Activated CD8-positive, alpha-beta memory T cell treated with anti-CD3 and anti-CD28 coated beads for 36 hours (primary cell): ENCODE measurements around the gene TRAF3IP3. TPM values are rescaled to one million over a fixed set of nuclear protein-coding genes. Genes with fewer than 3 reads are reported as not detected.

ENCODE experiments used
- CTCF ChIA-PET: fragments of 350-600 bp; sonication (Branson Sonifier 250); formaldehyde crosslinking; loops from one replicate; lab custom pipeline; 2021; ENCODE audit warnings: antibody characterized with exemption; lab: Charles Lee
- POLR2A ChIA-PET: fragments of 350-600 bp; sonication (Branson Sonifier 250); formaldehyde crosslinking; loops from one replicate; lab custom pipeline; 2021; ENCODE audit warnings: antibody characterized with exemption; lab: Charles Lee
- total RNA-seq, 2 experiments: library from RNA; stranded (reverse); gene quantifications; one replicate each; pipeline ENCODE4 v1.2.3, GENCODE V29; 2021

Gene TRAF3IP3
- total RNA-seq, 2 experiments from 2014 or later = 196 to 197 TPM

DNA sequence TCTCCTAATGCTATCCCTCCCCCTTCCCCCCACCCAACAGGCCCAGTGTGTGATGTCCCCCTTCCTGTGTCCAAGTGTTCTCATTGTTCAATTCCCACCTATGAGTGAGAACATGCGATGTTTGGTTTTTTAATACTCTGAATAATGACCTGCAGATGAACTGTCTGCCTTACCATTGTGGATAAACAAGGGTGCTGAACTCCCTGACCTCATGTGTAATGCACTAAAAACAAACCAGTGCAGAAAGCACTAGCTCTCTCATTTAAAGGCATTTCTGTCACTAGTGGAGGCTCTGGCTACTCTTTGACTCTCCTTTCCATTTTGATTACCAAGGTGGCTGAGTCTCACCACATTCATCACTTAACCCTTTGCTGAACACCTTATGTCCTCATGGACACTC, 23.1 kb upstream of the TRAF3IP3 start:
- CTCF ChIA-PET = interaction anchor here (2.7 kb wide), 1 partner anchor 16 kb away, joined by 9 read pairs; no protein-coding TSS in a partner anchor
- POLR2A ChIA-PET = no interaction called here

DNA sequence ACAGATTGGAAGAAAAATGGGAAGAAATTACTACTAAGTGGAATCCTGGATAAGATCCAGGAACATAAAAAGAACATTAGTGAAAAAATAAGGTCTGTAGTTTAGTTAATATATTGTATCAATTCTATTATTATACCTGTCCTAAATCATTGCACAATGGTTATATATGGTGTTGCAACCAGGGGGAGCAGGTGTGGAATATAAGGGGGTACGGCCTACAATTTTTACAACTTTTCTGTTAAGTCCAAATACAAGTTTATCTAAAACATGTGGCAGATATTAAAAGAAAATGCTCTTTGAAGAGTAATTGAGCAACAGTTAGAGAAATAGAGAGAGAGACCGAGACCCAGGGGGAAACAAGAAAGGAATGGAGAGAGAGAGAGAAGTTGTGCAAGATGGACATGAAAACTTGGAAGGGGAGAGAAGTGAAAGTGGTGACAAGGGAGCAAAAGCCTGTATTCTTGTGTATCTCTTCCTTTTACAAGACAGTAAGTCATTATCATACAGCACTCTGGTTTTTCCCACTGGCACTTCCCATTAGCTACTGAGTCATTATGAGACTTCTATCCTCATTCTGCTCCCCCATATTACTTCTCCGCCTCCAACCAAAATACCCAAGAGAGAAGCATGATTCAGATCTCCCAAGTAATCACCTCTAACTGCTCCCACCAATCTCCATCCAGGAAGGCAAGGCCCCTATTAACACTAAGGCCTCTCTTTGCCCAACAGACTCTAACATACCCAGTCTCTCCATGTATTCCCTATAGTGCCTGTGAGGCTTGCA, 22.3 kb upstream of the TRAF3IP3 start:
- POLR2A ChIA-PET = no interaction called here
- CTCF ChIA-PET = interaction anchor here (1.3 to 2.7 kb wide), 2 partner anchors 15 to 157 kb away, joined by 3 to 9 read pairs; no protein-coding TSS in a partner anchor

DNA sequence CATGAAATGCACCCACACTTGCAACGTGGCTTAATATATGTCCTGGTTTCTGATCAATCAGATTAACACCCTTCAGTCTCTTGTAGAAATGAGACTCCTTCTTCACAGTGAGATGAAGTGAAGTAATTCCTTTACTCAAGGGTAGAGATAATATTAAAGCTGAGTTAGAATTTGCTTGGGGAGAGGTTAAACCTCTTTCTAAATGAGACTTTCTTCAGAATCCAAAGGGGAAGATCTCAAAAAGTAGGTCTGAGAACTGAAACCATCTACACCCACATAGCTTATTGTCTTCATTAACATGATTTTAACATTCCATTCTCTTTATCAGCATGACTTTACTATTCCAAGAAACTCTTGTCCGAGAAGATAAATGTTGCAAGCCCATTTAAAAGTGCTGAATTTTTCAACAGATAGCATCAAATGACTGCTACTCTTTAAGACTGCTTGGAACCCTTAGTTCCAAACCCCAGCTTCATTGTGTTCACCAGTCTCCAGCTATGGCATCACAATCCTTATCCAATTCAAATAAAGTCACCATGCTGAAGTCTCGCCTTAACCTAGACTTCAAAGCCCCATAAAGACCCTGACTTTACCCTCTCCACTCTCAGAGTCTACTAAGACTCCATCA, 19.2 kb upstream of the TRAF3IP3 start:
- ChIA-PET CTCF (interaction anchor here (1.4 to 3.2 kb wide), 6 partner anchors 11 to 167 kb away, joined by 3 to 14 read pairs (median 4); partner anchors contain the start of gene TRAF3IP3), POLR2A (interaction anchor here (0.7 to 1.3 kb wide), 3 partner anchors 12 to 166 kb away, joined by 3 to 4 read pairs (median 3); no protein-coding TSS in a partner anchor)

DNA sequence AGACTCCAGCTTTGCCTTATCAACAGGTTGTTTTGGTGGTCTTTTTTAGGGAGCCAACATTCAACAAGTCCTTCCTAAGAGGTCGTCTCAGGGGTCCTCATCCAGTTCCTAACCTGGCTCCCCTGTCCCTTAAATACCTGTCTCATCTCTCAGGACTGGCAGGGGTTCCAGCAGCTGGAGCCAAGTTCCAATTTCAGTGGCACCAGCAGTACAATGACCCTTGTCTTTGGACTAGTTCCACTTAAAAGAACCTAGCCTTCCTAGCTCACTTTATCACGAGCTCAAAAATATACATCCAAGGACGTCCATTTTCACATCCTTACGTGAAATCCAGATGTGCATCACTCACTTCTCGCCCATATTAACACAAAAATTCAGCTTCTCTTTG, 18.7 kb upstream of the TRAF3IP3 start:
- ChIA-PET POLR2A (interaction anchor here (0.7 kb wide), 1 partner anchor 167 kb away, joined by 3 read pairs; no protein-coding TSS in a partner anchor), CTCF (interaction anchor here (1.2 to 3.2 kb wide), 7 partner anchors 11 to 168 kb away, joined by 3 to 14 read pairs (median 4); partner anchors contain the start of gene TRAF3IP3)

DNA sequence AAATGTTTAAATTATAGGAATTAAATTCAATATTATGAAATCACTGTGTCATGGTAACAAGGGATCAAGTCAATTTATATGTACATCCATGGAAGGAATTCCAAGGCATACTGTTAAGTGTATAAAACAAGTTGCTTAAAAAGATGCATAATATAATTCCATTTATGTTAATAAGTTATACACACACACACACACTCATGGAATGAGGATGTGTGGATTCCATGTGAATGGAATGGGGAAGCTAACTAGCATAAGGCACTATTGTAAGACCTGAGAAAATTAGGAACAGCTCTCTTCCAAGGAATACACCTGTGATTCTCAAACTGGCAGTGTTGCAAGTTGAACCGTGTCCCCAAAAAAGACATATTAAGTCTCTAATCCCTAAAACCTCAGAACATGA, 17.6 kb upstream of the TRAF3IP3 start:
- CTCF ChIA-PET = interaction anchor here (1.2 to 2.1 kb wide), 4 partner anchors 10 to 169 kb away, joined by 3 to 7 read pairs (median 4); no protein-coding TSS in a partner anchor
- POLR2A ChIA-PET = no interaction called here

DNA sequence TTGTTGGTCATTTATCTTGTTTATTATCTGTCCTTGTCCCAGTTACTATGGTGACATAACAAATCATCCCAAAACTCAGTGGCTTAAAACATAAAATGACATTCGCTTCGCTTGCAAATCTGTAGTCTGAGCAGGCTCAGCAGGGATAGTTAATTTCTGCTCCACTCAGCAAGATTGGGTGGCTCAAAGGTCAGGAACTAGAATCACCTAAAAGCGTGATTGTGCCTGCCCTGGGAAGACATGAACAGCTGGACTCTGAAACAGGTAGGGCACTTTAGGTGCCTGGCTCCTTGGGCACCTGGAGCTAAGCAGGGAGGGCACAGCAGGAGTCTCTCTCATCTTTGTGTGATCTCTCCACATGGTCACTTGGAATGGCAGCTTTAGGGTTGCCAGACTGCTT, 14.7 kb upstream of the TRAF3IP3 start:
- POLR2A ChIA-PET = no interaction called here
- CTCF ChIA-PET = no interaction called here

DNA sequence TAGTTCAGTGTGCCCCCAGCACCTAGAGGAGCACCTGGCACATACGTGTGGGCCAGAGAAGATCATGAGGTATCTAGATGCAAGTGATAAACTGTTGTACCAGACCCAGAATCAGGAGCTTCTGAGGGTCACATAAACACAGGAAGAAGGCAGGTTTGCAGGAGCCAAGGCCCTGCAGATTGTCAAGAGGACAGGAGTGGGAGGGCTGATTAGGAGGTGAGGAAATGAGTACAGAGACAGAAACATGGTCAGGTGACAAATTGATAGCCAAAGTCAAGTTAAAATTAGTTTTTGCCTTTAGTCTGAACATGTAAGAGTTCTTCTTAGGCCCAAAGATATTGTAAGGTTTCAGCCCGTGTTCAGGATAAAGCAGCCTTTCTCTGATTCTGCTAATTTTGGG, 14.0 kb upstream of the TRAF3IP3 start:
- CTCF ChIA-PET = no interaction called here
- POLR2A ChIA-PET = no interaction called here

DNA sequence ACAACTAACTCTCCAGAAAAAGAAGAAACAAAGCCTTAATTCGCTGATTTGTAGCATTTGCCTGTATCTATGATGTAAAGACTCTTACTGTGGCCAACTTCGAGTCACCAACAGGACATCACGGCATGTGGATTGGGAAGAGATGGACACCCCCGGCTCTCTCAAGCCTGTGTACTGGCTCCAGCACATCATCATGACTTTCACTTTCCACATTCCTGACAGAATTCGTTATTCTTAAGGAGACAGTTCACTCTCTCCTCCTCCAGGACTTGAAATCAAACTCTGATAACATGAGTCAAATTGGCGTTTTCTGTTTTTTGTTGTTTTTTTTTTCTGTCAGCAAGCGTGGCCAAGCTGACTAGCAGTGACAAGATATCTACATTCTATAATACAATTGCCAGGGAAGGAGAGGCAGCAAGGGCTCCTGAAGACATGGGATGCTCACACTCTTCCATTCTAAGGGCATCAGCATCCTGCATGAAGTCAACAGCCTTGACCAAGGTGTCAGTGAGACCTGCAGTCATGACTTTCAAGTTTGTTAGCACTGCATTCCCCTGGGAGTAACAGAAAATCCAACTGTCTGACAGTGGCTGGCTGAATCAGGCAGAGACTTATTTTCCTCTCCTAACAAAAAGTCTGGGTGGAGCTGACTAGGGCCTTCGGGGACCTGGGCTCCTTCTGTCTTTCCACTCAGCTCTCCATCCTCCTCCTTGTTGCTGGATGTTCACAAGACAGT, 13.3 kb upstream of the TRAF3IP3 start:
- CTCF ChIA-PET = no interaction called here
- POLR2A ChIA-PET = interaction anchor here (1.0 kb wide), 1 partner anchor 27 kb away, joined by 3 read pairs; no protein-coding TSS in a partner anchor

DNA sequence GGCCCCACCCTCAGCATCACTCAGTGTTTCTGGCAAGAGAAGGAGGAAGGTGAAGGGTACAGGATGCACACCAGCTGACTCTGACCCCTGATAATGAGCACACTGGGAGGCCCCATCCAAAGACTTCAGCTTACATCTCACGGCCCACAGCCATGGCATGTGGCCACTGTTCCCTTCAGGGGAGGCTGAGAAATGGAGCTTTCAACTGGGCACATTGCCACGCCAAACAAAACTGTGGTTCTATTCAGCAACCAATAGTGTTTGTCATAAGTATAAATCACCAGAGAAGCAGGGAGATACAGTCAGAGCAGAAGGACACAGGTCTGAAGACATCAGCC, 12.7 kb upstream of the TRAF3IP3 start:
- ChIA-PET CTCF (interaction anchor here (0.9 kb wide), 1 partner anchor 67 kb away, joined by 3 read pairs; no protein-coding TSS in a partner anchor), POLR2A (interaction anchor here (1.0 kb wide), 1 partner anchor 27 kb away, joined by 3 read pairs; no protein-coding TSS in a partner anchor)

DNA sequence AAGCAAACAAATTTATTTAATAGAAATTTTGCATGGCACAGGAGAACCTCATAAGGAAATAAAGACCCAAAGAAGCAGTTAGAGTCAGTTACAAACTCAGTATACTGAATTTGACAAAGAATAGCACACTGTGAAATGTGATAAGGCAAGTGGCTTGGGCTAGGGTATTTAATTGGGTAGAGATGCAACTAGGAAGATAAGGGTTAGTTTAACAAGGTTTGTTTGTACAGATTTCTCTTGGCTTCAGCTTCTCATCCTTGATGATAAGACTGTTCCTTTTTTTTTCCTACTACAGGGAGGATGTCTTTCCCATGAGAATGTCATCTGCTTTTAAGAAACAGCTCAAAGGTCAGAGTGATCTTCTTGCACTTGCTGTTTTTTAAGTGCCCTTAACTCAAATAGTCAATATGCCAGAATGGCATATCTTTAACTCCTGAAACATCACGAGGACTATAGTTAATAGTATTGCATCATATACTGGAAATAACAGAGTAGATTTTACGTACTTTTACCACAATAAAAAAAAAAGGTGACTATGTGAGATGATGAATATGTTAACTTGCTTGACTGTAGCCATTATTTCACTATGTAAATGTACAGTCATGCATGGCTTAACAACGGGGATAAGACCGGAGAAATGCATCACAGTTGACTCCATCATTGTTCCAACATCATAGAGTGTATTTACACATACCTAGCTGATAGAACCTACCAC, 9.2 kb upstream of the TRAF3IP3 start:
- ChIA-PET CTCF (interaction anchor here (0.7 to 2.4 kb wide), 4 partner anchors 9 to 100 kb away, joined by 3 to 8 read pairs (median 4); partner anchors contain the start of gene TRAF3IP3), POLR2A (no interaction called here)

DNA sequence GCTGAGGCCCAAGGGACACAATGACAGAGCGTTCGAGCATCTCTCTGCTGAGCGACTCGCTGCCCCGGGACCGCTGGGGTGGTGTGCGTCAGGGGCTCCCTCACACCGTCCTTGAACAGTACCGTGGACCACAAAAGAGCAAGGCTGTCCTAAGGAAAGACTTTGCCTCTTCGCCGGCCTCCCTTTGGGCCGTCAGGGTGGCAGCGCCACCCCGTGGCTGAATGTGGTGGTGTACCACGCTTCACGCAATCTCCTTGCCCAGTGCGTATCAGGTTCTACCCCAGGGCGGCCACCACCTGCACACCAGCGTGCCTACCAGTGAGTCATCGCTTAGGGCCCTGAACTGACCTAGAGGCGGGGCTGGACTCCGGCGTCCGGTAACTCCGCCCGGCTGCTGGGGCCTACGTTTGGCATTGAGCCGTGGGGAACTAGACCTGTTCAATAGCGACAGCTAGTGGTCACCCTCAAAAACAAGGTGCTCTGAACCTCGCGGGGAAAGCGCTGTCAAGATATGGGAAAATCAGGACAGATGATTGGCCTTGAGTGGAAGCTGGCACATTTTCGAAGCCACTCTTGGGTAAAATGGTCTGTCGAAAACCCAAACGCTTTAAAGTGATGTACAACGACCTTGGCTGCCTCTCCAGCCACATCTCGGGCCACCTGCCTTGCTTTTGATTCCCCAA, 8.1 kb upstream of the TRAF3IP3 start:
- POLR2A ChIA-PET = no interaction called here
- CTCF ChIA-PET = interaction anchor here (0.6 to 2.9 kb wide), 20 partner anchors 10 to 187 kb away, joined by 3 to 19 read pairs (median 4); partner anchors contain the start of genes C1orf74 and G0S2

DNA sequence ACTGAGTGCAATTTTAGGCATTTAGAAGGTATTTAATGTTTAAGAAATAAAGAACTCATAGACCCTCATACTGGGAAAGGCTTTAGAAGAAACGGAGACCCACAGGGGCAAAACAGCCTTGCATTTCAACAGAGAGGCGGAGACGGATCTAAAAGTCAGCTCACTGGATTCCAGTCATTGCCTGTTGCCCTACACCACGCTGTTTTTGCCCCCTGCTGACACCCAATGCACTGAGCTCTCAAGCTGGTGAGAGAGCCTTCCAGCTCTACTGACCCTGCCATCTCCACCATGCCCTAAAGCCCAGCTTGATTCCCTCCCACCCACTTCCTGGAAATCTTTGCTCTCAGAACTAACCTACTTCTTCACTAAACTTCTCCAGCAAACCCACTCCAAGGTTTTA, 7.2 kb upstream of the TRAF3IP3 start:
- CTCF ChIA-PET = interaction anchor here (0.6 to 2.9 kb wide), 19 partner anchors 11 to 188 kb away, joined by 3 to 19 read pairs (median 3); partner anchors contain the start of genes C1orf74, CAMK1G and G0S2
- POLR2A ChIA-PET = no interaction called here

DNA sequence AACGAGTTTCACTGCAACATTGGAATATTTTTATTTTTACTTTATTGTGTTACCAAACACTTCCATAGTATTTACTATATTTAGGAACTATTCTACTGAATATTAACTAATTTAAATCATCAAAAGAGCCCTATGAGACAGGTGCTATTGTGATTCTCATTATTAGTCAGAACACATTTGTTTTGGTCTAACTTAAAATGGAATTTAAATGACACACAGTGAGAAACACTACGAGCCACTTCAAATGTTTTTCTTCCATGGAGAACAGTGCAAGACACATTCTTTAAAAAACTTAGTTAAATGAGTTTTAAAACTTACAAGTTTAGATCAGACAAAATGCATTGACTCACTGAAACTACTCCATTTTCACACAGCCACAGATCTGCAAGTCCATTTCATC, 6.6 kb upstream of the TRAF3IP3 start:
- CTCF ChIA-PET = interaction anchor here (1.2 to 2.9 kb wide), 10 partner anchors 12 to 182 kb away, joined by 3 to 19 read pairs (median 6); partner anchors contain the start of gene CAMK1G
- POLR2A ChIA-PET = interaction anchor here (1.2 kb wide), 1 partner anchor 583 kb away, joined by 3 read pairs; no protein-coding TSS in a partner anchor

DNA sequence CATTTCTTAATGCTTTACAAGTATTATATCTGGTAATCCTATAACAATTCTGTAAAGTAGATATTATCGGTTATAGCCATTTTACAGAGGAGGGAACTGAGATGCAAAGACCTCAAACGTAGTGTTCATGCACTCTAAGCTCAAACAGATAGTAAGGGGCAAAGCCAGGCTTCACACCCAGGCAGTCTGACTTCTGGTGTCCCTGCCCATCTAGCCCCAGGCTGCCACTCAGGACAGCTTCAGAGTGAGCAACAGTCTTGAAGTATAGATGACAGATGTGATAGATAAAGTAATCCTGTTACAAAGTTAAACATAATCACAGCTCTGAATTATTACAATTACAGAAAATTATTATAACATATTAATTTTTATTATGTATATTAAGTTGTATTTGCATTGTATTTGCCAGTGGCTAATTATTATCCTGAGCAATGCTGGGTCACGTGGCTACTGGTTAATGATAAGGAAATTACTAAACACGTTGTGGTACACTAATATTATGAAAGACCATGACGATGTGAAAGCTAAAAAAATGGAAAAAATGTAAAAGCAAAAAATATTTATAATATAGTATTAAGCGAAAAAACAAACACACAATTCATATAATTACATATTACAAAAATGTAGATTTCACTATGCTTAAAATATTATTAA, 6.1 kb upstream of the TRAF3IP3 start:
- CTCF ChIA-PET = interaction anchor here (1.2 to 2.9 kb wide), 6 partner anchors 18 to 181 kb away, joined by 3 to 19 read pairs (median 6); partner anchors contain the start of gene CAMK1G
- POLR2A ChIA-PET = interaction anchor here (0.5 to 1.2 kb wide), 2 partner anchors 52 to 583 kb away, joined by 3 to 8 read pairs; no protein-coding TSS in a partner anchor

DNA sequence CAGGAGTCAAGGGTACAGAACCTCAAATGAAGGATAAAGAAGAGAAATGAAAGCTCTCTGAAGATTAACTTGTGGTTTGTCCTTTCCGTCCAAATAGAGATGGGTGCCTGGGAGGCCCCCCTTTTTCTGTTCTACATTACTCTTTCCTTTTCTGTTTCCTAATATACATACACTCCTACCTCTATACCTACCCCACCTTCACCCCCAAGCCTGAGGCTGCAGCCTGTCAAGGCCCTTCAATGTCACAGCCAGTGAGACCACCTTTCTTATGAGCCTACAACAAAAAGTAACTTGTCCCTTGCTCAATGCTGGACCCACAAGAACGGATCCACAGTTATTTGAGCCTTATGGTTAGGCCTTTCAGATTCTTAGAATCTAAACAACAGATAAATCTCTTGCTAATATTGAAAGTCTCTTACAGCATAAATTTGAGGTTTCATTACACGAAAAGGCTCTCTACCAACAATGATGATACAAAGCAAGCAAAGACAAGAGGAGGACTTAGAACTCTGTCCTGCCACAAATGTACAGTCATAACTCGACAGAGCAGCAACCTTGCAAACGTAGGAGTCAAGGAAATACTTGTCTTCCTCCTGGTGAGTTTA, 4.1 kb upstream of the TRAF3IP3 start:
- ChIA-PET POLR2A (interaction anchor here (1.9 to 3.0 kb wide), 2 partner anchors 14 to 17 kb away, joined by 6 to 20 read pairs; no protein-coding TSS in a partner anchor), CTCF (interaction anchor here (1.6 to 2.6 kb wide), 2 partner anchors 27 to 71 kb away, joined by 7 to 8 read pairs; no protein-coding TSS in a partner anchor)

DNA sequence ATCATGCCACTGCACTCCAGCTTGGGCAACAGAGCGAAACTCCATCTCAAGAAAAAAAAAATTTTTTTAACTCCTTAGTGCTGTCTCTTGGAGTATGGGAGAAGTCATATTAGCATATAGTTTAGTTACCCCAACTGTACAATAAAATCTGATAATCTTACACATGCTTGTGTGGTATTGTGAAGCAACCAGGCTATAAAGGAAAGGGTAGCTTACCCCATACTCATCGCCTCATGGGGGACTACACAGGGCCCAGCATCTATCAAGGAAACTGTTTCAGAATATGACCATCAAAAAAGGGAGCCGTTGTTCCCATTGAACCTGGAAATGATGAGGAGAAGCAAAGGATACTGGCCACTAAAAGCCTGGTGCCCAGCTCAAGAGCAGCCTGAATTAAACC, 3.0 kb upstream of the TRAF3IP3 start:
- ChIA-PET CTCF (interaction anchor here (1.0 kb wide), 1 partner anchor 15 kb away, joined by 4 read pairs; no protein-coding TSS in a partner anchor), POLR2A (interaction anchor here (1.9 to 3.0 kb wide), 2 partner anchors 13 to 16 kb away, joined by 6 to 20 read pairs; no protein-coding TSS in a partner anchor)
